GM19035 (cell line): ENCODE results near the gene ADAM29.
"Not testable (repeated sequence)": the region's sequence is repeated elsewhere in the genome, so short reads cannot be mapped to it uniquely, and the experiment has no call there.

Source experiments
- ATAC-seq: cut with Tn5 transposase; IDR thresholded peaks from one replicate; pipeline ENCODE4 v1.9.1; 2021; ENCODE audit not compliant: unreplicated experiment

ADAM29 gene

DNA sequence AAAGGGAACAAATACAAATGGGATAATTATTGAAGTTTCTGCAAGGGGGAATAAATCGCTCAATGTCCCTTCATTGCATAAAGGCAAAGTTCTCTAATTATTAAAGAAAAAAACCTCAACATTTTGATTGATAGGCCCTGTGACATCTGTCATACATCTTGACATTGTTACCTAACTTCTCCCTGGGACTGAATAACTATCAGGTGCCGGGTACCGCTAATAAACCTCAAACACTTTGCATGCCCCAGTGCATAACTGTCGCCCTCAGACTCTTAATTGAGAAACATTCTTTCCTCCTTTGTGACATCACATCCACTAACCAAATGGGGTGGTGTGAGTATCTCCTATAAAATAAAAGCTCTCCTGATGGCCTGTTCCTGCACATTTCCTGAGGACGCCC lies at the start of gene ADAM29:
ADAM29 (plus strand) TSS at position 301 of the 400 bp plus-strand sequence. CDS start 57,168 bp downstream, outside the sequence.
- no peak for ATAC-seq

GRCh38 chr4:174869339-174869738 lies 48.8 kb upstream of the ADAM29 start:
- no peak for ATAC-seq

DNA sequence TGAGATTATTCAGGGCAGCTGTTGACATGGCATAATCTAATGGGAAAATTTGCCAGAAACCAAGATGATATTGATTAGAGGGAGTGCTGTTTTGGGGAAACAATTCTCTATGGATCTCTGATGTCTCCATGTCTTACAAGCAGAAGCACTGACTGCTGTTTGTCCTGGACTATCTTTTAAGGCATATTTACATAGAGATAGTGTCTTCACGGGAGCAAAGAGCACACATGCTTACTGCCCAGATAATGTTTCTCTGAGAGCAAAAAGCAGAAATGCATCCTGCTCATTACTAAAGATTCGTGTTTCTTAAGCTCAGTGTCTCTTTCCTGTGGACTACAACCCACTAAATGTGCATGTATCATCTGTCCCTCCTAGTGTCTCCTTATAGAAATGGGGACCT lies 47.8 kb upstream of the ADAM29 start:
- no peak for ATAC-seq

DNA sequence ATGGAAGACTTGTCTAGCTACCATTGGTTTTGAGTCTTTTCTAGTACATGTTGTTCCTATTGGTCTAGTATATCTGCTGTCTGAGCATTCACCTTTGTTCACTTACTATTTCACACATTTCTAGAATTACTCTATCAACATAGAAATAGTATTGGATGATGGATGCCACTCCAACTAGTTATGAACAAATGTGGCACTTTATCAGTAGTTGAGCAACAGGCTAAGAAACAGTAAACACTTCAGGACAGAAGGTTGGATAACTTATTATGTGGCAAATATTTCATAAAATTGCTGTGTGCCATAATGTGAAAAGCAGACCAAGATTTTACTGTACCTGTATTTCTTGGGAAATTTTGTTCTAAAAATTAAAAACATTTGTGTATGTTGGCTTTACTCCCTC lies 46.8 kb upstream of the ADAM29 start:
- no peak for ATAC-seq

GRCh38 chr4:174873146-174873545 lies 45.0 kb upstream of the ADAM29 start:
- not testable (repeated sequence) for ATAC-seq

DNA sequence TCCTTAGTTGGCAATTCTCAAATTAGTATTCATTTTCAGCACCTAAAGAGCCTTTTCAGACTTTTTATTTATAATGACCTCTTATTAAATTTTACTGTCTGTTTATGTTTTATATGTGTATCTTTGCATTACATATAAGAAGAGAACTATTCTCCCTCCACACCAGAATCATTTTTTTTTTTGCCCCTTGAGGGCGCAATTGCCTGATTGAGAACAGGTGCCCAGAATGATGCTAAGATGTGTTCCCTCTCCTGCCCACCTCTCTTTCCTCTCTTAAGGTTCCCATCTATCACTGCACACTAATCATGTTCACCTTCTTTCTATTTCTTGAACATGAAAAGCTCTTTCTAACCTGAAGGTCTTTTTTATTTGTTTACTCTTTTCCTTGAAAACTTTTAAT lies 44.2 kb upstream of the ADAM29 start:
- ATAC-seq, result no peak

DNA sequence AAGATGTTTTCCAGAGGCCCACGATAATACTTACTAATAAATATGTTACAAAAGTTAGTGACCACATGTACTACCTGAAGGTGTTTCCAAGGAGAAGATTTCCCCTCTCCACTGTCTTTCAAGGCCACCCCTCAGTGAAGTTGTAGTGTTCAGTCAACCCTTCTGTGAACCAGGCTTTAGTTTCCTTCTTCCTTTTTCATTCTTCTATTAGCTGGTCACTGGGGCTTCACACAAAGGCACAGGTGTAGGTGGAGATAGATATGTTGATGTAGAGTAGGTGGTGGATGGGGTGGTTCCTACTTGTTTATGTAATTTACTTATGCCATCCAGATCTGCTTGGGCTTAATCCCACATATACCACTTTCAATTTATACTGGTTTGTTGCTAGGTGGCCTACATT lies 43.3 kb upstream of the ADAM29 start:
- ATAC-seq, result no peak

DNA sequence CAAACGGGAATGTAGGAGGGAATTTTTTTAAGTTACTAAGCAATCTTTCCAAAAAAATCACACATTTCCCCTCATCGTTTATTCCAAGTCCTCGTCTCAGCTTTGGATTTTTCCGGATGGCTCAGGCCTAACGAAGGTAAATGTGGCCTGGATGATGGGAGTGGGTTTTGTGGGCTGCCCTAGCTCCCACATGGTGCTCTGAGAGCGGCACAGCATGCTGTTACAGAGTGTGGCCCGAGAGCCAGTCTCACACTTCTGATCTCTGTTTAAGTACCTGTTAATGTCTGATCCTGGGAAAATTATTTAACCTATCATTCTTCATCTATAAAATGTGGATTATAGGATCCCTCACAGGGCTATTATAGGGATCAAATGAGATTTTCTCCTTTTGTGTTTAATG lies 38.2 kb upstream of the ADAM29 start:
- no peak for ATAC-seq

- ATAC-seq, result no peak
These were observed 35.7 kb upstream of the ADAM29 start for GRCh38 chr4:174882317-174882992.

DNA sequence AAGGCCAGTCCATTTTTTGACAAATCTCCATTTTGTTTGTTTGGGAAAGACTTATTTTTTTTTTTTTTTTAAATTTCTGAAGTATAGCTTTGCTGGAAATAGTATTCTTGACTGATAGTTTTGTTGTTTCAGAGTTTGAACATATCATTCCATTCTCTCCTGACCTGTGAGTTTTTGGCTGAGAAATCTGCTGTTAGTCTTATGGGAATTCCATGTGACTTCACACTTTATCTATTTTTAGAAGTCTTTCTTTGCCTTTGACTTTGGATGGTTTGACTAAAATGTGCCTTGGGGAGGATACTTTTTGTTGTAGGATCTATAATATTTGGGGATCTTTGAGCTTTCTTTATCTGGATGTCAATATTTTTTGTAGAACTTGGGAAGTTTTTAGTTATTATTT lies 10.7 kb upstream of the ADAM29 start:
- no peak for ATAC-seq

GRCh38 chr4:174910271-174910670 lies 7.9 kb upstream of the ADAM29 start:
- no peak for ATAC-seq

GRCh38 chr4:174912919-174913543 lies 5.1 kb upstream of the ADAM29 start:
- ATAC-seq, result no peak

DNA sequence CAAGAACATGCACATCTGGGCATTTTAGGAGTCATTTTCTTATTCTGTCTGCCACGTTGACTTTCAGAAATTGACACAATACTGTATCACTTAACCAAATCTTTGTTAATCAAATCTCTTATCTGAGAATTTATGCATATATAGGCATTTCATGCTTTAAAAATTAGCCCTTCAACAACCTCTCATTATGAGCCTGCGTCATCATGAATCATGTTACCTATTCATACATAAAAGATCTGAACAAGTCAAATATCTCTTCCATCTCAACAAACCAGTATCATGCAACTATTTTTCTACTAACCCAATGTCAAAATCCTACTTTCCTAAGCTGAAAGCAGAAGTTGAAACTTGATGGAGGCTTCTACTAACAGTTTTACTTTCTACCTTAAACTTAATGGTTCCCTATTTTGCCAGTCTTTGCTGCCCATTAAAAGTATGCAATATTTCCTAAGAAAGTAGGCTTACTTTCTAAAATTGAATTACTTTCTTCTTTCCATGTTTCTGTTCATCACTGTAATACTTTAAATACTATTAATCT lies 1.8 kb downstream of the ADAM29 start:
- ATAC-seq, result no peak

GRCh38 chr4:174926958-174927357 lies 8.8 kb downstream of the ADAM29 start:
- ATAC-seq, result no peak

GRCh38 chr4:174928174-174928573 lies 10.0 kb downstream of the ADAM29 start:
- peak; percentile 59 for ATAC-seq

DNA sequence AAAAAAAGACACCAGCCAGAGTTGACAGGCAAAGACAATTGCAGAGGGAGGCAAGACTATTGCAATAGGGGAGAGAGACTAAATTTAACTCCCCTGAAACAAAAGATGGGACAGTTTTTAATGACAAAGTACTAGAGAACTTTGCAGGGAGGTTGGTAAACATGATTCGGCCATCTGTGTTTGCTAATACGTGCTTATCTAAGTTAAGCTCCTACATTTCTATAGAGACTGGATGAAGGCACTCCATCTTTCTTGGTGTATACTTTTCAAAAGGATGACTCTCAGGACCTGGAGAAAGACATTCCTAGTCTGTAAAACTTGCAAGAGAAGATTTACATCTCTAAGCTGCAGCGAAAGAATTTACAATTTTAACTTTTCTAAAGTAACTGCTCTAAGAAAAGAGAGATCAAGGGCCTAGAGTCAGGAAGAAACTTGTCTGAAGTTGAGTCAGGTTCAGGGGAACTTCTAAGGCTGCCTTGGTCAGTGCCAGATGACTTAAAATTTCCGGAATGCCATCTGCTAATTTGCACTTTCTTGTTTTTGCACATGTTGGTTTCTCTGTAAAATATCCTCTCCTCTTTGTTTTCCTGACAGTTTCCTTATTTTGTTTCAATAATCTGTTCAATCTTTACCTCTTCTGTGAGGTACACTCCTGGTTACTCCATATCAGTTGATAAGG lies 10.6 kb downstream of the ADAM29 start:
- peak; percentile 14 for ATAC-seq

GRCh38 chr4:174929346-174929745 lies 11.2 kb downstream of the ADAM29 start:
- no peak for ATAC-seq

DNA sequence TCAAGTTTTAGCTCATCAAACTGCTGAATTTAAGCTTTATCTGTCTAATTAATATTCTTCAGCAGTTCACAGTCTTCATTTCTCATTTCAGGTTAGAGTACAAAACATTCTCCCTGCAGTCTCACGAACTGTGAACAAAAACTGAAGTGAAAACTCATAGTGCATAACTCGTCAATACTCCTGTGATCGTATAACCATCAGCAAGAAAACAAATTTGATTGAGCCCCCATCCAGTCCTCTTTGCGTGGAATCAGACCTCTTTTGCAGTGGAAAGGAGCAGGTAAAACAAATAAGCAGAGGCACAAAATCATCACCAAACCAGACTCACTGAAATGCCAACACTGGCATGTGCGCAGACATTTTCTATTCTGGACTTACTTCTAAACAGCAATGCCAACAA lies 12.7 kb downstream of the ADAM29 start:
- no peak for ATAC-seq

- ATAC-seq, result no peak
These were observed 14.9 kb downstream of the ADAM29 start for GRCh38 chr4:174933083-174933482.

GRCh38 chr4:174934360-174934759 lies 16.2 kb downstream of the ADAM29 start:
- no peak for ATAC-seq

GRCh38 chr4:174935607-174936006 lies 17.4 kb downstream of the ADAM29 start:
- ATAC-seq, result no peak

DNA sequence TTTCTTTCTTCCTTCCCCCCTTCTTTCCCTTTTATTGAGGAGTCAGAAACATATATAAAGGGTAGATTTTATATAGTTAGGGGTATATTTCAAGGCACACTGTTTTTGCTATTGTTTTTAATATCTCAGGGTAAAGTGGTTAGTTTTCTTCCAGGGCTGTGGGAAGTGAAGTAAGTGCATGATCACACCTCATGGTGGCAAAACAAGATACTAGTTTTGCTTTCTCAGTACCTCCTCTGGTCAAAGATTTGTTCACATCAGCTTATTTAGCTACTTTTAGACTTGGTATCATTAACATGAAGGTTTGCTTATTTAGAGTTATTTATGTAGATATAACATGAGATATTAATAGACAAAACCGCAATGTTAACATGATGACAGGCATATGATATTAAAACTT lies 21.8 kb downstream of the ADAM29 start:
- no peak for ATAC-seq
